ENCODE results near the gene POFUT1. TPM values are rescaled to one million over a fixed set of nuclear protein-coding genes. Genes with fewer than 3 reads are reported as not detected.
"Not testable (repeated sequence)": the region's sequence is repeated elsewhere in the genome, so short reads cannot be mapped to it uniquely, and the experiment has no call there.

POFUT1 gene
- polyA plus RNA-seq, 3 donors, result 10.6 to 19.5 (median 18.8) TPM

DNA sequence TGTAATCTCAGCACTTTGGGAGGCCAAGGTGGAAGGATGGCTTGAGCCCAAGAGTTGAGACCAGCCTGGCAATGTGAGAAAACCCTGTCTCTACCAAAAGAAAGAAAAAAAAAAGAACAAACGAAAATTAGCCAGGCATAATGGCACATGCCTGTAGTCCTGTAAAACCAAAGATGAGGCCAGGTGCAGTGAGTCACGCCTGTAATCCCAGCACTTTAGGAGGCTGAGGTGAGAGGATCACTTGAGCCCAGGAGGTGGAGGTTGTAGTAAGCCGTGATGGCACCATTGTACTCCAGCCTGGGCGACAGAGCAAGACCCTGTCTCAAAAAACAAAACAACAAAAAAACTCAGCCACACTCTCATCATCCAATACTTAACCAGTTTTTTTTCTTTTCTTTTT, 37.3 kb downstream of the POFUT1 start:
- WGBS, 3 donors, result 84 to 94% (median 86%) methylated on average over 4 of the region's 4 CpGs
- H3K27ac ChIP-seq (ENCODE audit: low read depth, low read length), result no peak overlapping the region

- WGBS, 3 donors, result 88 to 93% (median 89%) methylated on average over 5 of the region's 5 CpGs
- H3K27ac ChIP-seq (ENCODE audit: low read depth, low read length), result not testable (repeated sequence)
Measured at GRCh38 chr20:32246208-32246607, 38.5 kb downstream of the POFUT1 start.

- 68 to 92% (median 72%) methylated on average over 5 of the region's 5 CpGs for WGBS, 3 donors
Measured at GRCh38 chr20:32248043-32248442, 40.4 kb downstream of the POFUT1 start.

DNA sequence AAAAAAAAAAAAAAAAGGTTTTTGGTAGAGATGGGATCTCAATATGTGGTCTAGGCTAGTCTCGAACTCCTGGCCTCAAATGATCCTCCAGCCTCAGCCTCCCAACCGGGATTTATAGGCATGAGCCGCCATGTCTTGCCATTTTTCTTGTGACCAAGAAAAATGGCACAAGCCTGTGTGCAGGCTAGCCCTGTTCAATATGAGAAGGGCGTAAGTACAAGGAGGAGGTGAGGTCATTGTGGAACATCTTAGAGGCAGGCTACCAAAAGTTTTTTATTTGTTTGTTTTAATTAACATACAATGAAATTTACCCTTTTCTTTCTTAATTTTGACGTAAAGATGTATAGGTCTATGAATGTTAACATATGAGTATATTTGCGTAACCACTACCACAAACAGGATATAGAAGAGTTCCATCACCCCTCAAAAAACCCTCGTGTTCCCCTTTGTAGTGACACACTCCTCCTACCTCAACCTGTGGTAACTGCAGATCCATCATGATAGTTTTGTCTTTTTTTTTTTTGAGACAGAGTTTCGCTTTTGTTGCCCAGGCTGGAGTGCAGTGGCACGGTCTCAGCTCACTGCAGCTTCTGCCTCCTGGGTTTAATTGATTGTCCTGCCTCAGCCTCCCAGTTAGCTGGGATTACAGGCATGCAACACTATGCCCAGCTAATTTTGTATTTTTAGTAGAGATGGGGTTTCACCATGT, 41.5 kb downstream of the POFUT1 start:
- WGBS, 3 donors, result 66 to 91% (median 78%) methylated on average over 9 of the region's 9 CpGs
- H3K27ac ChIP-seq (ENCODE audit: low read depth, low read length), result no peak overlapping the region

More at GRCh38 chr20:32248043-32248442, 40.4 kb downstream of the POFUT1 start:
- no peak overlapping the region for H3K27ac ChIP-seq (ENCODE audit: low read depth, low read length)

- 63 to 72% (median 72%) methylated on average over 3 of the region's 3 CpGs for WGBS, 3 donors
- no peak overlapping the region for H3K27ac ChIP-seq (ENCODE audit: low read depth, low read length)
Measured at GRCh38 chr20:32251470-32251869, 43.8 kb downstream of the POFUT1 start.

DNA sequence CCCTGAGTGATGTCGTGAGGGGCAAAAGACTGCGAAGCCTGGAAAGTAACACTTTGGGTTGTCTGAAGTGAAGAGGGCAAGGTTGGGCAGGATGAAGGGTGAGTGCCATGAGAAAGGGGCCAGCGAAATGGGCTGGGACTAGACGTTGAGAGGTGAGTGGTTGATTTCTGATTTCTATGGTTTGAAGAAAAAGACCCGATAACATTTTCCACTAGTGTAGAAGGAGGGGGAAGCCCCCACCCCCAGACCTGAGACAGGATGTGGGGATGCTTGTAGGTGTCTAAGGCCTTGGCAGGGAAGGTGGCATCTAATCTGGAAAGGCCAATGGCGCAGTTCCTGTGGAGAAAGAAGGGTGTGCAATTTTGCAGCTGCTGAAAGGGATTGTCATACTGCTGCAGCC, 44.5 kb downstream of the POFUT1 start:
- WGBS, 3 donors, result 89 to 91% (median 90%) methylated on average over 6 of the region's 6 CpGs
- no peak overlapping the region for H3K27ac ChIP-seq (ENCODE audit: low read depth, low read length)

- not testable (repeated sequence) for H3K27ac ChIP-seq (ENCODE audit: low read depth, low read length)
- 93 to 94% (median 93%) methylated on average over 10 of the region's 10 CpGs for WGBS, 3 donors
Measured at GRCh38 chr20:32260973-32261372, 53.3 kb downstream of the POFUT1 start.

GRCh38 chr20:32261644-32262043, 54.0 kb downstream of the POFUT1 start:
- no peak overlapping the region for H3K27ac ChIP-seq (ENCODE audit: low read depth, low read length)
- 67 to 86% (median 70%) methylated on average over 2 of the region's 2 CpGs for WGBS, 3 donors

DNA sequence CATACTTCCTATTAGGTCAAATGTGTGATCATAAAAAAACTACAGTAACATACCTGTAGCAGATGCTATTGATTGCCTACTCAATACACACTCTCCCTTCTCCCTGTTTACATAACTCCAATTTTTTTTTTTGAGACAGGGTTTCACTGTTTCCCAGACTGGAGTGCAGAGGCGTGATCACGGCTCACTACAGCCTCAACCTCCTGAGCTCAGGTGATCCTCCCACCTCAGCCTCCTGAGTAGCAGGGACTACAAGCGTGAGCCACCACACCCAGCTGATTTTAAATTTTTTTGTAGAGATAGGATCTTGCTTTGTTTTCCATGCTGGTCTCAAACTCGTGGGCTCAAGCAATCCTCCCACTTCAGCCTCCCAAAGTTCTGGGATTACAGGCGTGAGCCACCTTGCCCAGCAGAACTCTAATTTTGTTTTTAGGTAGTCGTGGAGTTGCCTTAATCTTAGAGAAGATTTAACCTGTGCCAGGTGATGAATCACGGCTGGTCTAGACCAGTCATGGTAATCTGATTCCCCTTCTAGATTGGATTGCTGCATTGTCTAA, 55.8 kb downstream of the POFUT1 start:
- 66 to 82% (median 81%) methylated on average over 7 of the region's 7 CpGs for WGBS, 3 donors
- H3K27ac ChIP-seq (ENCODE audit: low read depth, low read length), result no peak overlapping the region

GRCh38 chr20:32271620-32272019, 63.9 kb downstream of the POFUT1 start:
- no peak overlapping the region for H3K27ac ChIP-seq (ENCODE audit: low read depth, low read length)
- WGBS, 3 donors, result 63 to 78% (median 68%) methylated on average over 5 of the region's 5 CpGs

DNA sequence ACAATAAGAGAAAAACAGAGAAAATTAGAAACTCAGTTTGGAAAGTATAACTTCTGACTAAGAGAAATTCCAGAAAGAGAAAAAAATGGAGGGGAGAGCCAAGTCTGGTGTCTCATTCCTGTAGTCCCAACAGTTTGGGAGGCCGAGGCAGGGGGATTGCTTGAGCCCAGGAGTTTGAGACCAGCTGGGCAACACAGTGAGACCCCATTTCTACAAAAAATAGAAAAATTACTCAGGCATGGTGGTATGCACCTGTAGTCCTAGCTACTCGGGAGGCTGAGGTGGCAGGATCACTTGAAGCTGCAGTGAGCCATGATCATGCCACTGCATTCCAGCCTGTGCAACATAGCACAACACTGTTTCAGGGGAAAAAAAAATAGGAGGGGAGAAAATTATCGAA, 66.7 kb downstream of the POFUT1 start:
- H3K27ac ChIP-seq (ENCODE audit: low read depth, low read length), result no peak overlapping the region
- 86 to 90% (median 88%) methylated on average over 3 of the region's 3 CpGs for WGBS, 3 donors

DNA sequence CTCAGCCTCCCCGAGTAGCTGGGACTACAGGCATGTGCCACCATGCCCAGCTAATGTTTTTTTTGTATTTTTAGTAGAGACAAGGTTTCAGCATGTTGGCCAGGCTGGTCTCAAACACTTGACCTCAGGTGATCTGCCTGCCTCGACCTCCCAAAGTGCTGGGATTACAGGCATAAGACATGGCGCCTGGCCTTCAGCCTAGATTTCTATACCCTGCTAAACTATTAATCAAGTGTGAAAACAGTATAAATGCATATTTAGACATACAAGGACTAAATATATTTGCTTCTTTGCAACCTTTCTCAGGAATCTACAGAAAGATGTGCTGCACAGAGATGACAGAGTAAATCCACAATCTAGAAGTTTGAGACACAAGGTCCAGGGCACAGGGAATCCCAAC, 67.5 kb downstream of the POFUT1 start:
- WGBS, 3 donors, result 87 to 93% (median 90%) methylated on average over 3 of the region's 3 CpGs

GRCh38 chr20:32277361-32278198, 69.9 kb downstream of the POFUT1 start, which contains the start of gene KIF3B:
Gene KIF3B (plus strand): TSS chr20:32277651. CDS start chr20:32309778, 32,127 bp downstream.
- no peak within 1 kb of the TSS for H3K27ac ChIP-seq (ENCODE audit: low read depth, low read length)
- WGBS, 3 donors, result 2% methylated on average over 47 to 61 of the region's 62 CpGs

More for the DNA sequence above, 67.5 kb downstream of the POFUT1 start:
- not testable (repeated sequence) for H3K27ac ChIP-seq (ENCODE audit: low read depth, low read length)

DNA sequence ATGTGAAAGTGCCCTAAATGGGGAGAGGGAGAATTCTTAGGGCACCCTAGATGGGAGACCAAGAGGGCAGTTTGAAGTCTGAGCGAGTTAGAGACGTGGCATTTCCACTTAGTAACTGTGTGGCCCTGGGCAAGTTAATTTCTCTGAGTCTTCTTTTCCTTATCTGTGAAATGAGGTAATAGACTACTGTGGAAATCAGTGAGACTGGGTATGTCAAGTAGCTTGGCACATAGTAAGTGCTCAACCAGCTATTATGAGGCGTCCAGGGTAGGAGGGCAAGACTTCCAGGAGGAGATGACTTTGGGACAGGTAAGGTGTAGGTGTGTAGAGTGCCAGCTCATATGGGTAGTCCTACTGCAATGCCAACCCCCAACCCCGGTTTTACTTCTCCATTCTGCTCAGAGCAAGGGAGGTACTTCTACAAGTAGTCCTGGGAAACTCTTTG, 70.5 kb downstream of the POFUT1 start:
- 29 to 49% (median 40%) methylated on average over 4 of the region's 4 CpGs for WGBS, 3 donors
- no peak overlapping the region for H3K27ac ChIP-seq (ENCODE audit: low read depth, low read length)

DNA sequence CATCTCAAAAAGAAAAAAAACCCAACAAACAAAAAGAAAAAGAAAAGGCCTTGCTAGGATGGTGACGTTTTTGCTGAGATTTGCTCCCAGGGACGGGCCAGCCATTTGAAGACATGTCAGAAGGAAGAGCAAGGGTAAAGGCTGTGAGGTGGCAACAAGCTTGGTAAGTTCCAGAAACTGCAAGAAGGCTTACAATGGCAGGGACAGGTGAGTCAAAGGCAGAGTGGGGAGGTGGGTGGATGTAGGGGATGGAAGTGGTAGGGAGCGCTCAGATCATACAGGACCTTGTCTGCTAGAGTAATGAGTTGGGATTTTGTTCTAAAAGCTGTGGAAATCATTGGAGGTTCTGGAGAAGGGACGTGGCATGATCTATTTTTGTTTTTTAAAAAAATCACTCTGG, 74.0 kb downstream of the POFUT1 start:
- H3K27ac ChIP-seq (ENCODE audit: low read depth, low read length), result no peak overlapping the region
- WGBS, 3 donors, result 84 to 95% (median 92%) methylated on average over 4 of the region's 4 CpGs

- 16 to 51% (median 47%) methylated on average over 4 of the region's 4 CpGs for WGBS, 3 donors
- no peak overlapping the region for H3K27ac ChIP-seq (ENCODE audit: low read depth, low read length)
Measured at GRCh38 chr20:32282461-32282860, 74.8 kb downstream of the POFUT1 start.

GRCh38 chr20:32285082-32285620, 77.5 kb downstream of the POFUT1 start:
- WGBS, 3 donors, result 63 to 84% (median 69%) methylated on average over 3 of the region's 3 CpGs
- peak overlapping the region; percentile 6 for H3K27ac ChIP-seq (ENCODE audit: low read depth, low read length)

GRCh38 chr20:32285621-32286371, 78.1 kb downstream of the POFUT1 start:
- peak overlapping the region; percentile 6 for H3K27ac ChIP-seq (ENCODE audit: low read depth, low read length)
- WGBS, 3 donors, result 39 to 49% (median 45%) methylated on average over 4 of the region's 4 CpGs
